ENCODE data around the gene TASOR.

TASOR gene

GRCh38 chr3:56654460-56654859, 28.6 kb downstream of the TASOR start:
- Mint-ChIP-seq H3K9me3 (peaks cover 4% of the 10 kb centered on the region), H3K4me3 (no peak overlapping the region), H3K36me3 (ENCODE audit: low read depth) (peaks cover 95% of the 10 kb centered on the region), H3K27ac (peak overlapping the region; percentile 24), H3K27me3 (no peaks in the 10 kb centered on the region), H3K4me1 (ENCODE audit: low read depth) (peaks cover 10% of the 10 kb centered on the region)

- Mint-ChIP-seq H3K36me3 (ENCODE audit: low read depth) (peaks cover 75% of the 10 kb centered on the region), H3K27ac (no peak overlapping the region), H3K27me3 (no peaks in the 10 kb centered on the region), H3K4me1 (ENCODE audit: low read depth) (peaks cover 27% of the 10 kb centered on the region), H3K4me3 (no peak overlapping the region), H3K9me3 (no peaks in the 10 kb centered on the region)
Observed at GRCh38 chr3:56645407-56645806, 37.7 kb downstream of the TASOR start.

- peaks cover 58% of the 10 kb centered on the region for H3K36me3 Mint-ChIP-seq (ENCODE audit: low read depth)
- H3K4me3 Mint-ChIP-seq = no peak overlapping the region
- H3K4me1 Mint-ChIP-seq (ENCODE audit: low read depth) = no peaks in the 10 kb centered on the region
- H3K27me3 Mint-ChIP-seq = no peaks in the 10 kb centered on the region
- H3K27ac Mint-ChIP-seq = no peak overlapping the region
- no peaks in the 10 kb centered on the region for H3K9me3 Mint-ChIP-seq
Observed at GRCh38 chr3:56633602-56634535, 49.2 kb downstream of the TASOR start.

All from stimulated activated naive CD8-positive, alpha-beta T cell treated with anti-CD3 and anti-CD28 coated beads, Interleukin-15, Interleukin-2, amounts not matched to agents 100 ng/mL and 50 ng/mL, for 24 hours (primary cell).